ENCODE results near the gene RNF13. TPM values are rescaled to one million over a fixed set of nuclear protein-coding genes. Genes with fewer than 3 reads are reported as not detected.
"Not testable (repeated sequence)": the region's sequence is repeated elsewhere in the genome, so short reads cannot be mapped to it uniquely, and the experiment has no call there.

RNF13 gene
- total and polyA plus RNA-seq, 9 donors, result 49.4 to 89.4 (median 54.1) TPM

- WGBS, 3 donors, result 1% methylated on average over 38 to 42 of the region's 42 CpGs
- DNase-seq, result peak in 3 of 5 donors; percentile 65 to 71 (median 68)
- peak; percentile 3 for TF ChIP-seq POLR2A (IDR thresholded peaks at IDR 0.05)
- TF ChIP-seq EP300 (IDR thresholded peaks at IDR 0.05), result no peak
- TF ChIP-seq CTCF (IDR thresholded peaks at IDR 0.05), result no peak
- Histone ChIP-seq H3K36me3 (no peaks in the 10 kb centered on the region), H3K27ac (peak overlapping the region; percentile 94 to 95), H3K4me3 (peak overlapping the region; percentile 57), H3K4me1 (ENCODE audit: insufficient read depth) (peaks cover 3% of the 10 kb centered on the region), H3K9me3 (no peaks in the 10 kb centered on the region), H3K27me3 (no peaks in the 10 kb centered on the region)
- intact Hi-C loops (cut with DNase I), result loop anchor here in 1 of 4 donors (5.0 kb wide), 1 partner anchor 436 kb away; the partner anchor contains the start of gene TSC22D2
These were observed 158.5 kb downstream of the RNF13 start for GRCh38 chr3:149971403-149972075.

GRCh38 chr3:149975919-149976318 is 162.9 kb downstream of the RNF13 start:
- intact Hi-C loops (cut with DNase I), result no loop called here

GRCh38 chr3:149977386-149977785 is 164.4 kb downstream of the RNF13 start:
- TF ChIP-seq EP300 (IDR thresholded peaks at IDR 0.05) (no peak), POLR2A (IDR thresholded peaks at IDR 0.05) (no peak), CTCF (IDR thresholded peaks at IDR 0.05) (no peak)
- no peak for DNase-seq
- WGBS, 3 donors, result 11 to 16% (median 13%) methylated on average over 2 of the region's 2 CpGs
- Histone ChIP-seq H3K4me3 (no peak overlapping the region), H3K27ac (no peak overlapping the region), H3K9me3 (no peaks in the 10 kb centered on the region), H3K4me1 (ENCODE audit: insufficient read depth) (no peaks in the 10 kb centered on the region), H3K36me3 (no peaks in the 10 kb centered on the region), H3K27me3 (no peaks in the 10 kb centered on the region)
- intact Hi-C loops (cut with DNase I), result no loop called here

More at GRCh38 chr3:149975919-149976318, 162.9 kb downstream of the RNF13 start:
- no peak for DNase-seq
- Histone ChIP-seq H3K9me3 (no peaks in the 10 kb centered on the region), H3K4me3 (no peak overlapping the region), H3K4me1 (ENCODE audit: insufficient read depth) (no peaks in the 10 kb centered on the region), H3K27me3 (no peaks in the 10 kb centered on the region), H3K27ac (no peak overlapping the region), H3K36me3 (no peaks in the 10 kb centered on the region)
- TF ChIP-seq CTCF (IDR thresholded peaks at IDR 0.05) (no peak), POLR2A (IDR thresholded peaks at IDR 0.05) (no peak), EP300 (IDR thresholded peaks at IDR 0.05) (no peak)

- intact Hi-C loops (cut with DNase I); DNase-seq; H3K27me3 ChIP-seq; H3K4me1 ChIP-seq (ENCODE audit: insufficient read depth); H3K36me3 ChIP-seq; H3K27ac ChIP-seq; H3K4me3 ChIP-seq; H3K9me3 ChIP-seq: not testable (repeated sequence)
- WGBS, 3 donors, result 82 to 94% (median 85%) methylated on average over 4 to 7 of the region's 10 CpGs
These were observed 169.0 kb downstream of the RNF13 start for GRCh38 chr3:149981979-149982378.

GRCh38 chr3:149983053-149983452 is 170.0 kb downstream of the RNF13 start:
- not testable (repeated sequence) for DNase-seq

More at GRCh38 chr3:149983053-149983452, 170.0 kb downstream of the RNF13 start:
- H3K27me3 ChIP-seq; H3K9me3 ChIP-seq; H3K4me1 ChIP-seq (ENCODE audit: insufficient read depth); intact Hi-C loops (cut with DNase I); H3K27ac ChIP-seq; H3K4me3 ChIP-seq; H3K36me3 ChIP-seq: not testable (repeated sequence)
- WGBS, 3 donors, result 96 to 97% (median 97%) methylated on average over 32 of the region's 32 CpGs
